Mesendoderm (in vitro differentiated cells): ENCODE results near the gene KCNK7.
A peak's percentile ranks its signal among the peaks of the same experiment; 100 is the strongest.

ENCODE experiments used
- DNase-seq: peaks from one replicate; pipeline ENCODE4 v3.0.0; 2013
- H2AK5ac ChIP-seq: 2 replicates; pipeline ENCODE4 v1.6.1; 2013; ENCODE audit warnings: low read length, inconsistent platforms
- H2BK120ac ChIP-seq: 2 replicates; pipeline ENCODE4 v1.6.1; 2013; ENCODE audit warnings: low read depth, mild to moderate bottlenecking, low read length, moderate library complexity, mixed read lengths
- H2BK15ac ChIP-seq: replicated peaks from 2 replicates; pipeline ENCODE4 v1.6.1; 2013; ENCODE audit warnings: low read depth, mild to moderate bottlenecking, moderate library complexity
- H2BK5ac ChIP-seq: 2 replicates; pipeline ENCODE4 v1.6.1; 2013; ENCODE audit warnings: low read length, inconsistent platforms
- H3K18ac ChIP-seq: 2 replicates; pipeline ENCODE4 v1.6.1; 2013; ENCODE audit warnings: mild to moderate bottlenecking, low read length, mixed read lengths
- H3K23ac ChIP-seq: one replicate; pipeline ENCODE4 v1.6.1; 2013; ENCODE audit warnings: low read length
- H3K27ac ChIP-seq: 2 replicates; pipeline ENCODE4 v1.5.1; 2013; ENCODE audit warnings: low read depth, mild to moderate bottlenecking, inconsistent platforms, low read length, moderate library complexity
- H3K27me3 ChIP-seq: 2 replicates; pipeline ENCODE4 v1.6.1; 2013; ENCODE audit warnings: low read length, control low read depth, mild to moderate bottlenecking, inconsistent platforms; ENCODE audit not compliant: insufficient read depth, poor library complexity
- H3K36me3 ChIP-seq: 2 replicates; pipeline ENCODE4 v1.6.1; 2013; ENCODE audit warnings: low read length, inconsistent platforms; ENCODE audit not compliant: control insufficient read depth, insufficient read depth
- H3K4ac ChIP-seq: one replicate; pipeline ENCODE4 v1.6.1; 2013; ENCODE audit warnings: low read depth, mild to moderate bottlenecking, low read length, moderate library complexity
- H3K4me1 ChIP-seq: 2 replicates; pipeline ENCODE4 v1.6.1; 2013; ENCODE audit warnings: low read depth, low read length, inconsistent platforms; ENCODE audit not compliant: control insufficient read depth
- H3K4me2 ChIP-seq: 2 replicates; pipeline ENCODE4 v1.6.1; 2013; ENCODE audit warnings: low read length
- H3K4me3 ChIP-seq: 2 replicates; pipeline ENCODE4 v1.5.1; 2013; ENCODE audit warnings: mild to moderate bottlenecking, low read length
- H3K56ac ChIP-seq: one replicate; pipeline ENCODE4 v1.6.1; 2013; ENCODE audit warnings: low read length
- H3K79me1 ChIP-seq: 2 replicates; pipeline ENCODE4 v1.6.1; 2013; ENCODE audit warnings: low read length, inconsistent platforms
- H3K79me2 ChIP-seq: 2 replicates; pipeline ENCODE4 v1.6.1; 2013; ENCODE audit warnings: mild to moderate bottlenecking, low read length; ENCODE audit not compliant: control insufficient read depth, insufficient read depth
- H3K9ac ChIP-seq: 2 replicates; pipeline ENCODE4 v1.6.1; 2013; ENCODE audit warnings: low read length, inconsistent platforms
- H4K5ac ChIP-seq: one replicate; pipeline ENCODE4 v1.6.1; 2013; ENCODE audit warnings: low read length
- H4K8ac ChIP-seq: one replicate; pipeline ENCODE4 v1.6.1; 2013; ENCODE audit warnings: low read depth, mild to moderate bottlenecking, control low read depth, low read length, moderate library complexity
- WGBS: extraction: QIAGEN DNeasy Blood & Tissue Kit; methylation state at CpG from one replicate; pipeline ENCODE4 v1.1.7; 2013; ENCODE audit warnings: low lambda C conversion rate, missing lambda C conversion rate; ENCODE audit not compliant: insufficient coverage; ENCODE audit errors: extremely low coverage; 5-methylcytosine and 5-hydroxymethylcytosine counted together

Gene KCNK7

GRCh38 chr11:65615950-65616574, 20.5 kb upstream of the KCNK7 start:
- no CpG with 5 or more reads among the region's 50 CpGs for WGBS
- no peak overlapping the region for H3K23ac ChIP-seq
- H2AK5ac ChIP-seq: no peak overlapping the region
- peak overlapping the region; percentile 95 for H3K4me2 ChIP-seq
- H3K79me1 ChIP-seq: peaks cover 26% of the 10 kb centered on the region
- H2BK120ac ChIP-seq: no peak overlapping the region
- peak overlapping the region; percentile 80 for H3K27ac ChIP-seq
- H3K27me3 ChIP-seq: no peaks in the 10 kb centered on the region
- peak overlapping the region; percentile 90 for H3K9ac ChIP-seq
- no peak overlapping the region for H4K5ac ChIP-seq
- peaks cover 21% of the 10 kb centered on the region for H3K79me2 ChIP-seq
- peak overlapping the region; percentile 44 for H3K18ac ChIP-seq
- peak; percentile 39 for DNase-seq
- peak overlapping the region; percentile 96 for H3K56ac ChIP-seq
- peak overlapping the region; percentile 48 for H3K4ac ChIP-seq
- no peak overlapping the region for H4K8ac ChIP-seq
- H3K4me1 ChIP-seq: peaks cover 11% of the 10 kb centered on the region
- no peak overlapping the region for H2BK5ac ChIP-seq
- H3K4me3 ChIP-seq: peak overlapping the region; percentile 82
- H2BK15ac ChIP-seq: no peak overlapping the region
- H3K36me3 ChIP-seq: peaks cover 5% of the 10 kb centered on the region

GRCh38 chr11:65615229-65615949, 19.8 kb upstream of the KCNK7 start, which contains the start of gene PCNX3:
Gene PCNX3 (plus strand): TSS chr11:65615776. CDS start chr11:65616312, 536 bp downstream.
- peaks cover 26% of the 10 kb centered on the region for H3K79me1 ChIP-seq
- H2BK120ac ChIP-seq: no peak within 1 kb of the TSS
- peak within 1 kb of the TSS; percentile 97 for H3K4me2 ChIP-seq
- no CpG with 5 or more reads among the region's 55 CpGs for WGBS
- H3K4ac ChIP-seq: peak within 1 kb of the TSS; percentile 48
- H3K79me2 ChIP-seq: peaks cover 21% of the 10 kb centered on the region
- H2BK5ac ChIP-seq: no peak within 1 kb of the TSS
- H3K27me3 ChIP-seq: no peaks in the 10 kb centered on the region
- H3K18ac ChIP-seq: peak within 1 kb of the TSS; percentile 44
- peaks cover 11% of the 10 kb centered on the region for H3K4me1 ChIP-seq
- no peak within 1 kb of the TSS for H2BK15ac ChIP-seq
- H3K23ac ChIP-seq: no peak within 1 kb of the TSS
- no peak within 1 kb of the TSS for H4K8ac ChIP-seq
- DNase-seq: peak; percentile 100
- peak within 1 kb of the TSS; percentile 97 for H3K9ac ChIP-seq
- H2AK5ac ChIP-seq: no peak within 1 kb of the TSS
- peak within 1 kb of the TSS; percentile 82 for H3K4me3 ChIP-seq
- H3K27ac ChIP-seq: peak within 1 kb of the TSS; percentile 80
- H4K5ac ChIP-seq: no peak within 1 kb of the TSS
- H3K56ac ChIP-seq: peak within 1 kb of the TSS; percentile 97
- H3K36me3 ChIP-seq: peaks cover 5% of the 10 kb centered on the region

DNA sequence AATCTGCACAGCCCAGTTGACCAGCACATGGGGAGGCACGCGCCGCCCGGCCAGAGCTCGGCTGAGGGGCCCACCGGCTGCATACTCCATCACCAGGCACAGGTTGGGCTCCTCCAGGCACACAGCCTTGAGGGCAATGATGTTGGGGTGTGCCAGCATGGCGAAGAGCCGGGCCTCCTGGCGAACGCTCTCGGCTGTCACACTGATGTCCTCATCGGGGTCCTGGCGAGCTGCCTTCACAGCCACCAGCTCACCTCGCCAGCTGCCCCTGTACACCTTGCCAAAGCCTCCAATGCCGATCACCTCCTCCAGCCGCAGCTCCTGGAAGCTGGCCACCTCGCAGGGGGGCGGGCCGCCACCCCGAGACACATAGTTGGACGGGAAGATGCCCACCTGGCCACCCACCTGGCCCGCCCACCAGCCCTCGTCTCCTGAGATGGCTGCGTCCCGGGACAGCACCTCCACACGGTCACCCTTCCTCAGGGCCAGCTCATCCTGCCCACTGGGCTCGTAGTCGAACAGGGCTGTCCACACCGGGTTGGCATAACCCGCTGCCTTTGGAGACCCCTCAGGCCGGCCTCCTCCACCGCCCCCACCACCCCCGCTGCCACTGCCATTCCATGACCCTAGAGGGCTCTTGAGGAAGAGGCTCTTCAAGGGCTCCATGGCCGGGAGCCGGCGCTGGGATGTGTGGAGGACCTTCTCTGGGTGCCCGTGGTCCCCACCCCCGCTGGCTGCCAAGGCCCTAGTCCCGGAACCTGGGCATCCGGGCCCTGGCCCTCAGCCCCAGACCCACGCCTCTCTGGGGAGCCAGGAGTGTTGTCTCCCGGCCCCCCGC, 17.7 kb upstream of the KCNK7 start:
- Histone ChIP-seq H3K56ac (peak overlapping the region; percentile 80), H3K27ac (peak overlapping the region; percentile 58), H4K5ac (no peak overlapping the region), H3K79me1 (peaks cover 31% of the 10 kb centered on the region), H2BK120ac (peak overlapping the region; percentile 33), H3K9ac (peak overlapping the region; percentile 97), H3K18ac (peak overlapping the region; percentile 77), H2AK5ac (no peak overlapping the region), H2BK5ac (no peak overlapping the region), H3K36me3 (no peaks in the 10 kb centered on the region), H3K4me3 (peak overlapping the region; percentile 69), H3K4me2 (peak overlapping the region; percentile 48), H3K79me2 (peaks cover 21% of the 10 kb centered on the region), H3K4ac (peak overlapping the region; percentile 89), H3K4me1 (peaks cover 11% of the 10 kb centered on the region), H4K8ac (no peak overlapping the region), H3K27me3 (no peaks in the 10 kb centered on the region), H2BK15ac (no peak overlapping the region), H3K23ac (no peak overlapping the region)
- no peak for DNase-seq
- WGBS: no CpG with 5 or more reads among the region's 43 CpGs

DNA sequence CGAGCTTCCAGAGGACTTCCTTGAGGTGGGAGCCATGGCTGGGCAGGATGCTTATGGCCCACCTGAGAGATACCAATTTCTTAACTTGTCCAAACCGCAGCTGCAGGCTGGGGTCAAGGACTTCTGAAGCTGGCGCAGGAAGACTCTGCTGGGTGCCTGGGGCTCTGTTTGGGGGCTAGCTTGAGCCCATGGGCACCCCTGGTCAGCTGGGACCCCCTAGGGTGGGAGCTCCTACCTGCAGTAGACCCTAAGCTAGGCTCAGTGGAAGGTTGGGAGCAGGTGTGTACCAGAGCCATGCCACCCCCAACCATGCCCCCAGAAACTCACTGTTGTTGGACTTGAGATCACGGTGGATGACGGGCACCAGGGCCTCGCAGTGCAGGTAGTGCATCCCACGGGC, 17.1 kb upstream of the KCNK7 start:
- no peak overlapping the region for H3K4me3 ChIP-seq
- DNase-seq: no peak
- no peak overlapping the region for H3K27ac ChIP-seq
- H3K18ac ChIP-seq: no peak overlapping the region
- no peak overlapping the region for H3K4me2 ChIP-seq
- H3K4me1 ChIP-seq: peaks cover 11% of the 10 kb centered on the region
- WGBS: no CpG with 5 or more reads among the region's 7 CpGs
- peak overlapping the region; percentile 59 for H3K56ac ChIP-seq
- H4K8ac ChIP-seq: no peak overlapping the region
- H2BK5ac ChIP-seq: no peak overlapping the region
- no peak overlapping the region for H3K4ac ChIP-seq
- H3K27me3 ChIP-seq: no peaks in the 10 kb centered on the region
- no peak overlapping the region for H4K5ac ChIP-seq
- H3K23ac ChIP-seq: no peak overlapping the region
- H3K36me3 ChIP-seq: no peaks in the 10 kb centered on the region
- H2AK5ac ChIP-seq: no peak overlapping the region
- peaks cover 21% of the 10 kb centered on the region for H3K79me2 ChIP-seq
- H2BK15ac ChIP-seq: no peak overlapping the region
- peaks cover 31% of the 10 kb centered on the region for H3K79me1 ChIP-seq
- peak overlapping the region; percentile 41 for H3K9ac ChIP-seq
- no peak overlapping the region for H2BK120ac ChIP-seq

DNA sequence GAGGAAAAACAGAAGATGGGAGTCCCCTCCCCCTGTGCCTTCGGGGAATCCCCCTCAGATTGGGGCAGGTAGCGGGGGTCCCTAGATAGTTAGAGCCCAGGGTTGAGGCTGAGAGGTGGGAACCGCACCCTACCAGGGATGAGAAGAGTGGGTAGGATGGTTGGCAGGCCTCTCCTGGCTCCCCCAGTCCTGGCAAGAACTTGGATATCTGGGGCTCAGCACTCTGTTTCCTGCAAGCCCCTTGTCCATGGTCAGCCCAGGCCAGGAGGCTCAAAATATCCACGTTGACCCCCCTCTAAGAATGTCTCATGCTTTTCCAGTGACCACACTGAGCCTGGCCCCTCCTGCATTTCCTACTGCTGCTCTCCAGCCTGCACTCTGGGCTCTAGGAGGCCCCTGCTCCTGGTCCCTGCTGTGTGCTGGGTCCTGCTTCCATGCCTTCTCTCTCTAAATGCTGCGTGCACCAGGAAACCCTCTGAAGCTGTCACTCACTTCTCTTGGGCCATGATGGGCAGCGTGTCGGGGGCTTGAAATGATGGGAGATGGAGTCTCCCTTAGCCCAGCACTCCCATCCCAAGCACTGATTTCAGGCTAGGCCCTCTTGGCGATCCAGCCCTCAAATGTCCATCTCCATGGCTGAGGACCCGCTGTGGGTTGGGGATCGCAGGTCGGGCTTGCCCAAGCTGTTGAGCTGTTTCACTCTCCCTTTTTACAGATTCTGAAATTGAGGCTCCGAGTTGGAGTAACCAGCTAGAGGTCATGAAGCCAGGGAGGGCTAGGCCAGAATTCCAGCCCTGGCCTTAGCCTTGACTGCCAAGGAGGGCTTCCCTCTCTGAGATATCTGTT, 16.4 kb upstream of the KCNK7 start:
- H2BK5ac ChIP-seq: no peak overlapping the region
- H3K9ac ChIP-seq: peak overlapping the region; percentile 41
- no peaks in the 10 kb centered on the region for H3K27me3 ChIP-seq
- peaks cover 14% of the 10 kb centered on the region for H3K79me2 ChIP-seq
- no peak overlapping the region for H3K18ac ChIP-seq
- no peaks in the 10 kb centered on the region for H3K36me3 ChIP-seq
- H3K4me2 ChIP-seq: no peak overlapping the region
- H4K5ac ChIP-seq: no peak overlapping the region
- H2BK15ac ChIP-seq: no peak overlapping the region
- no peak overlapping the region for H2BK120ac ChIP-seq
- H3K56ac ChIP-seq: peak overlapping the region; percentile 70
- H3K4ac ChIP-seq: no peak overlapping the region
- peaks cover 11% of the 10 kb centered on the region for H3K4me1 ChIP-seq
- H3K4me3 ChIP-seq: no peak overlapping the region
- H2AK5ac ChIP-seq: no peak overlapping the region
- no peak overlapping the region for H3K27ac ChIP-seq
- H4K8ac ChIP-seq: no peak overlapping the region
- WGBS: no CpG with 5 or more reads among the region's 12 CpGs
- peaks cover 25% of the 10 kb centered on the region for H3K79me1 ChIP-seq
- peak; percentile 36 for DNase-seq
- no peak overlapping the region for H3K23ac ChIP-seq
